WTC11 (cell line): ENCODE measurements around the gene HOMEZ. TPM values are rescaled to one million over a fixed set of nuclear protein-coding genes. Genes with fewer than 3 reads are reported as not detected.

ENCODE experiments used
- CREM ChIP-seq: sonication (generic); formaldehyde crosslinking; IDR thresholded peaks from 2 replicates; pipeline ENCODE4 v1.8.1; 2022; ENCODE audit warnings: mild to moderate bottlenecking, missing genetic modification reagents, moderate library complexity
- ETV6 ChIP-seq: sonication (generic); formaldehyde crosslinking; IDR thresholded peaks from 2 replicates; pipeline ENCODE4 v1.8.1; 2022; ENCODE audit warnings: mild to moderate bottlenecking, missing genetic modification reagents
- FOXP1 ChIP-seq: sonication (generic); formaldehyde crosslinking; IDR thresholded peaks from 2 replicates; pipeline ENCODE4 v1.8.0; 2022; ENCODE audit warnings: missing genetic modification reagents, mild to moderate bottlenecking, moderate library complexity, borderline replicate concordance
- KAT7 ChIP-seq: sonication (generic); formaldehyde crosslinking; IDR thresholded peaks from 2 replicates; pipeline ENCODE4 v1.8.1; 2023; ENCODE audit warnings: missing genetic modification reagents, mild to moderate bottlenecking, borderline replicate concordance
- NFE2L1 ChIP-seq: sonication (generic); formaldehyde crosslinking; IDR thresholded peaks from 2 replicates; pipeline ENCODE4 v1.8.1; 2023; ENCODE audit warnings: missing genetic modification reagents
- NR3C1 ChIP-seq: sonication (generic); formaldehyde crosslinking; conservative IDR thresholded peaks from 2 replicates; pipeline ENCODE4 v1.8.1; 2023; ENCODE audit warnings: low read depth, mild to moderate bottlenecking, missing genetic modification reagents
- SP1 ChIP-seq: sonication (generic); formaldehyde crosslinking; conservative IDR thresholded peaks from 2 replicates; pipeline ENCODE4 v1.8.1; 2022; ENCODE audit warnings: missing genetic modification reagents
- ZNF121 ChIP-seq: sonication (generic); formaldehyde crosslinking; IDR thresholded peaks from 2 replicates; pipeline ENCODE4 v1.8.0; 2023; ENCODE audit warnings: missing genetic modification reagents
- ZNF219 ChIP-seq: sonication (generic); formaldehyde crosslinking; IDR thresholded peaks from 2 replicates; pipeline ENCODE4 v1.8.0; 2023; ENCODE audit warnings: missing genetic modification reagents, mild to moderate bottlenecking, borderline replicate concordance
- total RNA-seq: library from RNA; stranded (reverse); gene quantifications from 3 replicates; pipeline ENCODE4 v1.2.3, GENCODE V29; 2021
- TF ChIP-seq, protein P1 (sequence below): sonication (generic); formaldehyde crosslinking; IDR thresholded peaks from 2 replicates; pipeline ENCODE4 v1.8.0; 2022; ENCODE audit warnings: mild to moderate bottlenecking, missing genetic modification reagents
- TF ChIP-seq, protein P2 (sequence below): fragments of 250-450 bp; sonication (Bioruptor Pico); IDR thresholded peaks from 2 replicates; pipeline ENCODE4 v1.9.0; 2021; ENCODE audit warnings: moderate library complexity, mild to moderate bottlenecking, inconsistent platforms, borderline replicate concordance
- TF ChIP-seq, protein P3 (sequence below): sonication (generic); formaldehyde crosslinking; conservative IDR thresholded peaks from 2 replicates; pipeline ENCODE4 v1.8.1; 2023; ENCODE audit warnings: mild to moderate bottlenecking, low read depth, missing genetic modification reagents, moderate library complexity
- TF ChIP-seq, protein P4 (sequence below): sonication (generic); formaldehyde crosslinking; IDR thresholded peaks from 2 replicates; pipeline ENCODE4 v1.8.1; 2022; ENCODE audit warnings: low read depth, missing genetic modification reagents, borderline replicate concordance
- TF ChIP-seq, protein P5 (sequence below): sonication (generic); formaldehyde crosslinking; IDR thresholded peaks from 2 replicates; pipeline ENCODE4 v1.8.0; 2022; ENCODE audit warnings: mild to moderate bottlenecking, missing genetic modification reagents
- TF ChIP-seq, protein P6 (sequence below): sonication (generic); formaldehyde crosslinking; IDR thresholded peaks from 2 replicates; pipeline ENCODE4 v1.8.0; 2023; ENCODE audit warnings: mild to moderate bottlenecking, missing genetic modification reagents
- TF ChIP-seq, protein P7 (sequence below): sonication (generic); formaldehyde crosslinking; IDR thresholded peaks from 2 replicates; pipeline ENCODE4 v1.8.1; 2023; ENCODE audit warnings: mild to moderate bottlenecking, missing genetic modification reagents

Gene HOMEZ
- total RNA-seq, 1 experiment from 2014 or later = 10.7 TPM

DNA sequence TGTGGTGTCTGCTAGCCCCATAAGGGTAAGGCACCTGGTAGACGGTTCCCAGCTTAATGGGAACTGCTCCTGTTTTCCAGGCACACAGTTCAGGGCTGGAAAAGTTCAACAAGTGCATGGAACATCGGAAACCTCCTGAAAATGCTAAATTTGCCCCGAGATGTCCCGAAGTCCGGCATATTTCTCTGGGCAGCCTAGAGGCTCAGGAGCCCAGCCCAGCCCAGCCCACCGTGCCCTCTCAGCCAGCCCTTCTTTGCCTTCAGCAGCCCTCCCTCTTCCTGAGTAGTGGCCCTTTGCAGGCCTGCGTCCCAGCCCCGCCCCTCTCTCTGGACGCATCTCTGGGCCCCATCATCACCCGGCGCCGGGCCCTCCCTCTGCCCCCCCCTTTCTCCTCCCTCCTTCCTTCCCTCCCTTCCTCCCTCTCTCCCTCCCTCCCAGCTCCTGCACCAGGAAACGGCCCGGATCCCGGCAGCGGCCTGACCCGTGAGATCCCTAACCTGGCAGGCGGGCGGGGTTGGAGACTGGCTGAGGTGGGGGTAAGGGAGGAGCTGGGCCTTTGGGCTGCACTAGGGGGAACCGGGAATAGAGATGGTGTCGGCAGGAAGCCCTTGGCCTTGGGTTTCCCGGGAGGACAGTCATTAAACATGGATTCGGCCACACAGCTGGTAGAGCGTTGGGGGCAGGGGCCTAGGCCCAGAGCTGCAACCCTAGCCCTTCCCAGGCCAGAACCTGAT is 20.6 kb upstream of the HOMEZ start, which contains the start of gene BCL2L2 (continued):
- 0 out of 2 replicates have a peak, but pooled peaks have one; percentile 53 for TF ChIP-seq FOXP1 (CRISPR knock-in tag)
- TF ChIP-seq SP1 (CRISPR knock-in tag) = peak; percentile 95
- TF ChIP-seq, protein P1, sequence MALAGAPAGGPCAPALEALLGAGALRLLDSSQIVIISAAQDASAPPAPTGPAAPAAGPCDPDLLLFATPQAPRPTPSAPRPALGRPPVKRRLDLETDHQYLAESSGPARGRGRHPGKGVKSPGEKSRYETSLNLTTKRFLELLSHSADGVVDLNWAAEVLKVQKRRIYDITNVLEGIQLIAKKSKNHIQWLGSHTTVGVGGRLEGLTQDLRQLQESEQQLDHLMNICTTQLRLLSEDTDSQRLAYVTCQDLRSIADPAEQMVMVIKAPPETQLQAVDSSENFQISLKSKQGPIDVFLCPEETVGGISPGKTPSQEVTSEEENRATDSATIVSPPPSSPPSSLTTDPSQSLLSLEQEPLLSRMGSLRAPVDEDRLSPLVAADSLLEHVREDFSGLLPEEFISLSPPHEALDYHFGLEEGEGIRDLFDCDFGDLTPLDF = peak; percentile 51; the same call in 1 of the 2 replicates
- TF ChIP-seq ZNF121 (CRISPR knock-in tag) = 0 out of 2 replicates have a peak, but pooled peaks have one; percentile 12
- TF ChIP-seq, protein P2, sequence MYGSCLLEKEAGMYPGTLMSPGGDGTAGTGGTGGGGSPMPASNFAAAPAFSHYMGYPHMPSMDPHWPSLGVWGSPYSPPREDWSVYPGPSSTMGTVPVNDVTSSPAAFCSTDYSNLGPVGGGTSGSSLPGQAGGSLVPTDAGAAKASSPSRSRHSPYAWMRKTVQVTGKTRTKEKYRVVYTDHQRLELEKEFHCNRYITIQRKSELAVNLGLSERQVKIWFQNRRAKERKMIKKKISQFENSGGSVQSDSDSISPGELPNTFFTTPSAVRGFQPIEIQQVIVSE = no peak
- TF ChIP-seq, protein P3, sequence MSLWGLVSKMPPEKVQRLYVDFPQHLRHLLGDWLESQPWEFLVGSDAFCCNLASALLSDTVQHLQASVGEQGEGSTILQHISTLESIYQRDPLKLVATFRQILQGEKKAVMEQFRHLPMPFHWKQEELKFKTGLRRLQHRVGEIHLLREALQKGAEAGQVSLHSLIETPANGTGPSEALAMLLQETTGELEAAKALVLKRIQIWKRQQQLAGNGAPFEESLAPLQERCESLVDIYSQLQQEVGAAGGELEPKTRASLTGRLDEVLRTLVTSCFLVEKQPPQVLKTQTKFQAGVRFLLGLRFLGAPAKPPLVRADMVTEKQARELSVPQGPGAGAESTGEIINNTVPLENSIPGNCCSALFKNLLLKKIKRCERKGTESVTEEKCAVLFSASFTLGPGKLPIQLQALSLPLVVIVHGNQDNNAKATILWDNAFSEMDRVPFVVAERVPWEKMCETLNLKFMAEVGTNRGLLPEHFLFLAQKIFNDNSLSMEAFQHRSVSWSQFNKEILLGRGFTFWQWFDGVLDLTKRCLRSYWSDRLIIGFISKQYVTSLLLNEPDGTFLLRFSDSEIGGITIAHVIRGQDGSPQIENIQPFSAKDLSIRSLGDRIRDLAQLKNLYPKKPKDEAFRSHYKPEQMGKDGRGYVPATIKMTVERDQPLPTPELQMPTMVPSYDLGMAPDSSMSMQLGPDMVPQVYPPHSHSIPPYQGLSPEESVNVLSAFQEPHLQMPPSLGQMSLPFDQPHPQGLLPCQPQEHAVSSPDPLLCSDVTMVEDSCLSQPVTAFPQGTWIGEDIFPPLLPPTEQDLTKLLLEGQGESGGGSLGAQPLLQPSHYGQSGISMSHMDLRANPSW (CRISPR knock-in tag) = no peak
- TF ChIP-seq, protein P4, sequence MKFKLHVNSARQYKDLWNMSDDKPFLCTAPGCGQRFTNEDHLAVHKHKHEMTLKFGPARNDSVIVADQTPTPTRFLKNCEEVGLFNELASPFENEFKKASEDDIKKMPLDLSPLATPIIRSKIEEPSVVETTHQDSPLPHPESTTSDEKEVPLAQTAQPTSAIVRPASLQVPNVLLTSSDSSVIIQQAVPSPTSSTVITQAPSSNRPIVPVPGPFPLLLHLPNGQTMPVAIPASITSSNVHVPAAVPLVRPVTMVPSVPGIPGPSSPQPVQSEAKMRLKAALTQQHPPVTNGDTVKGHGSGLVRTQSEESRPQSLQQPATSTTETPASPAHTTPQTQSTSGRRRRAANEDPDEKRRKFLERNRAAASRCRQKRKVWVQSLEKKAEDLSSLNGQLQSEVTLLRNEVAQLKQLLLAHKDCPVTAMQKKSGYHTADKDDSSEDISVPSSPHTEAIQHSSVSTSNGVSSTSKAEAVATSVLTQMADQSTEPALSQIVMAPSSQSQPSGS (CRISPR knock-in tag) = no peak
- no peak for TF ChIP-seq KAT7 (CRISPR knock-in tag)
- TF ChIP-seq ZNF219 (CRISPR knock-in tag) = no peak
- TF ChIP-seq NFE2L1 (CRISPR knock-in tag) = no peak
- TF ChIP-seq NR3C1 = no peak
- peak; percentile 45; the same call in 1 of the 2 replicates for TF ChIP-seq ETV6 (CRISPR knock-in tag)
- TF ChIP-seq, protein P5, sequence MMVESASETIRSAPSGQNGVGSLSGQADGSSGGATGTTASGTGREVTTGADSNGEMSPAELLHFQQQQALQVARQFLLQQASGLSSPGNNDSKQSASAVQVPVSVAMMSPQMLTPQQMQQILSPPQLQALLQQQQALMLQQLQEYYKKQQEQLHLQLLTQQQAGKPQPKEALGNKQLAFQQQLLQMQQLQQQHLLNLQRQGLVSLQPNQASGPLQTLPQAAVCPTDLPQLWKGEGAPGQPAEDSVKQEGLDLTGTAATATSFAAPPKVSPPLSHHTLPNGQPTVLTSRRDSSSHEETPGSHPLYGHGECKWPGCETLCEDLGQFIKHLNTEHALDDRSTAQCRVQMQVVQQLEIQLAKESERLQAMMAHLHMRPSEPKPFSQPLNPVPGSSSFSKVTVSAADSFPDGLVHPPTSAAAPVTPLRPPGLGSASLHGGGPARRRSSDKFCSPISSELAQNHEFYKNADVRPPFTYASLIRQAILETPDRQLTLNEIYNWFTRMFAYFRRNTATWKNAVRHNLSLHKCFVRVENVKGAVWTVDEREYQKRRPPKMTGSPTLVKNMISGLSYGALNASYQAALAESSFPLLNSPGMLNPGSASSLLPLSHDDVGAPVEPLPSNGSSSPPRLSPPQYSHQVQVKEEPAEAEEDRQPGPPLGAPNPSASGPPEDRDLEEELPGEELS = 0 out of 2 replicates have a peak, but pooled peaks have one; percentile 7
- TF ChIP-seq, protein P6, sequence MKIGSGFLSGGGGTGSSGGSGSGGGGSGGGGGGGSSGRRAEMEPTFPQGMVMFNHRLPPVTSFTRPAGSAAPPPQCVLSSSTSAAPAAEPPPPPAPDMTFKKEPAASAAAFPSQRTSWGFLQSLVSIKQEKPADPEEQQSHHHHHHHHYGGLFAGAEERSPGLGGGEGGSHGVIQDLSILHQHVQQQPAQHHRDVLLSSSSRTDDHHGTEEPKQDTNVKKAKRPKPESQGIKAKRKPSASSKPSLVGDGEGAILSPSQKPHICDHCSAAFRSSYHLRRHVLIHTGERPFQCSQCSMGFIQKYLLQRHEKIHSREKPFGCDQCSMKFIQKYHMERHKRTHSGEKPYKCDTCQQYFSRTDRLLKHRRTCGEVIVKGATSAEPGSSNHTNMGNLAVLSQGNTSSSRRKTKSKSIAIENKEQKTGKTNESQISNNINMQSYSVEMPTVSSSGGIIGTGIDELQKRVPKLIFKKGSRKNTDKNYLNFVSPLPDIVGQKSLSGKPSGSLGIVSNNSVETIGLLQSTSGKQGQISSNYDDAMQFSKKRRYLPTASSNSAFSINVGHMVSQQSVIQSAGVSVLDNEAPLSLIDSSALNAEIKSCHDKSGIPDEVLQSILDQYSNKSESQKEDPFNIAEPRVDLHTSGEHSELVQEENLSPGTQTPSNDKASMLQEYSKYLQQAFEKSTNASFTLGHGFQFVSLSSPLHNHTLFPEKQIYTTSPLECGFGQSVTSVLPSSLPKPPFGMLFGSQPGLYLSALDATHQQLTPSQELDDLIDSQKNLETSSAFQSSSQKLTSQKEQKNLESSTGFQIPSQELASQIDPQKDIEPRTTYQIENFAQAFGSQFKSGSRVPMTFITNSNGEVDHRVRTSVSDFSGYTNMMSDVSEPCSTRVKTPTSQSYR = peak; percentile 33; the same call in 1 of the 2 replicates
- TF ChIP-seq, protein P7, sequence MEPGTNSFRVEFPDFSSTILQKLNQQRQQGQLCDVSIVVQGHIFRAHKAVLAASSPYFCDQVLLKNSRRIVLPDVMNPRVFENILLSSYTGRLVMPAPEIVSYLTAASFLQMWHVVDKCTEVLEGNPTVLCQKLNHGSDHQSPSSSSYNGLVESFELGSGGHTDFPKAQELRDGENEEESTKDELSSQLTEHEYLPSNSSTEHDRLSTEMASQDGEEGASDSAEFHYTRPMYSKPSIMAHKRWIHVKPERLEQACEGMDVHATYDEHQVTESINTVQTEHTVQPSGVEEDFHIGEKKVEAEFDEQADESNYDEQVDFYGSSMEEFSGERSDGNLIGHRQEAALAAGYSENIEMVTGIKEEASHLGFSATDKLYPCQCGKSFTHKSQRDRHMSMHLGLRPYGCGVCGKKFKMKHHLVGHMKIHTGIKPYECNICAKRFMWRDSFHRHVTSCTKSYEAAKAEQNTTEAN (CRISPR knock-in tag) = peak; percentile 24; the same call in 1 of the 2 replicates
- peak; percentile 96 for TF ChIP-seq CREM (CRISPR knock-in tag)
